Measurements from ENCODE around the gene TIMM17B.
A peak's percentile ranks its signal among the peaks of the same experiment; 100 is the strongest.

The TIMM17B gene

DNA sequence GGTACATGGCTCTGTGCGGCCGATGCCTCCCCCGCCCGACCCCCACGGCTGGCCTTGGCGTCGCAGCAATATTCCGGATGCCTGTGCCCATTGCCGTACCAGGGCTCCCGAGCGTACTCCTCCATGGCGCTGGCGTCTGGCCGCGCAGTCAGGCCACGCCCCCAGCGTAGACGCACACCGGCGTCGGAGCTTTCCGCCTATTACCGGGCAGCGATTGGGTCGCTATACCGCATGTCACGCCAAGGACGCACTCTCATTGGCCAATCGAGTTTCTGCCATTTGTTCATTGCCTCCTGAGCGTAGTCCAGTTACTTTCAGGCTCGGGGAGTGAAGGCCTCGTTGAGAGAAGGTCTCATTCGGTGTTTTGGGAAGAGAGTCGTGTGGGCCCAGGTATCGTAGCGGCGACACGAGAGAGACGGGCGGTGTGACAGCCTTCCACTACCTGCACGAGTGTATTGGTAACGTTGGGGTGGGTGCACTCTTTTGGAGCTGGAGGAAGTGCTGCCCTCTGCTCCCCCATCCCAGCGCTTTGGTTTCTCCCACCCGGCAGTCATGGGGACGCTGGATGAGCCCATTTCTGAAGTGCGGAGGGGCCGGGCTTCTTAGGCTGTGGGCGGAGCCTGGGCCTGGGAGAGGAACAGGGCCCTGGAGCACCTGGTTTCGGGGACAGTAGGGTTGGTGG, at the start of gene TIMM17B, which contains the start of gene PQBP1:
Gene TIMM17B (minus strand): TSS at position 144 of the 682 bp plus-strand sequence. CDS start 19 bp downstream, at position 125.
Gene PQBP1 (plus strand): TSS at position 306 of the 682 bp plus-strand sequence. CDS start 580 bp downstream, outside the sequence.
- peak; percentile 77 for DNase-seq (ENCODE audit: low spot score)

DNA sequence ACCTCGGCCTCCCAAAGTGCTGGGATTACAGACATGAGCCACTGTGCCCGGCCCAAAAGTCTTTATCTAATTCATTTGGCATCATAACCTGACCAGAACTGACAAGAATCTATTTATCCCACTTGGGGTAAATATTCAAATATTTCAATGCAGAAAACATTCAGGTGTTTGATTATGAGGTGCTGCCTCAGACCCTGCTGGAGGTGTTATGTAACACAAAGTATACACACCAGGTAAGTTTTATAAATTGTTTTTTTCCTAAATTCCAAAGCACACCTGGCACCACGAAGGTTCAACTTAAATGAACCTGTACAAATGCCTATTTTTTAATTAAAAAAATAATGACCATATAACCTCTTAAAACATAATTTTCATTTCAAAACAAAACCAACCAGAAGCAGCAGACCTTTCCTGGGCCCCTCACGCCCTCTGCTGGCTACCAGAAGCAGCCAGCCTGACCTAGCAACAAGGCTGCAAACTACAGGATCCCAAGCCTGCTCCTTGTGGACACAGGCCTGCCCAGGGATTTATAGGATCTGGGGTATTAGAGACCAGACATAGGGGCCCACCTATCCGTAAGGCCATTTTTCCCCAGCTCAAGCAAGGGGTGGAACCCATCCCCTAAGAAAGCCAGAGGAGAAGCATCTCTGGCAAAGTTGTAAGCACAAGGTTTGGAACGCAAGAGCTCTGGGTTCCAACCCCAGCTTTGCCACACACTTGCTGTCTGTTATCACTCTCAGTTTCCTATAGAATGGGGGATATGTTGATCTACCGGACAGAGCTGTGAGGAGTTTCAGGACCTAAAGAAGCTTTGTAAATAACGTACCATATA, 48.2 kb upstream of the TIMM17B start:
- DNase-seq (ENCODE audit: low spot score): peak; percentile 62

GRCh38 chrX:48942895-48943294, 45.3 kb upstream of the TIMM17B start:
- DNase-seq (ENCODE audit: low spot score): no peak

DNA sequence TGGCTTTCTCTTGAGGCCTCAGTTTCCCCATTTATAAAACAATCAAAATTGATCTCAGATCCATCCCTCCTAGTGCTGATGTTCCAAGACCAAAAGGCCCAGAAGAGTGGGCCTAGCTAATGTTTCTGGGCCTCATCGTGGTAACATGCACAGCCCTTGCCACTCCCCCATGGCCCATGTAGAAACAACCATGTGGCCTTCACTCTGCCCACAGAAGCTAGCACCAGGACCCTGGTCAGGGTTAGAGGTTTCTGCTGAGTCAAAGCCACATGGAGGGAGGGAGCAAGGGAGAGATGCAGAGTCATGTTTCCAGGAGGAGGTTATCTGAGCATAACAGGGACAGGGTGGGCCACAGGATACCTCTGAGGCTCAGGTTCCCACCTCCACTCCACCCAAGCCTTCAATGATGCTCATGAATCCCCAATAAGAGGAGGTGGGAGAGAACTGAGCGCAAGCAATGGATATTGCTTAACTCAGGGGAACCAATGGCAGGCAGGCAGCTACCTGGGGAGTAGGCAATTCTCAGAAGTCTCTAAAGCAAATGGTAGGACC, 42.9 kb upstream of the TIMM17B start:
- no peak for DNase-seq (ENCODE audit: low spot score)

- DNase-seq (ENCODE audit: low spot score): no peak
These were observed 42.1 kb upstream of the TIMM17B start for GRCh38 chrX:48939524-48940228.

GRCh38 chrX:48938721-48939425, 41.3 kb upstream of the TIMM17B start:
- no peak for DNase-seq (ENCODE audit: low spot score)

DNA sequence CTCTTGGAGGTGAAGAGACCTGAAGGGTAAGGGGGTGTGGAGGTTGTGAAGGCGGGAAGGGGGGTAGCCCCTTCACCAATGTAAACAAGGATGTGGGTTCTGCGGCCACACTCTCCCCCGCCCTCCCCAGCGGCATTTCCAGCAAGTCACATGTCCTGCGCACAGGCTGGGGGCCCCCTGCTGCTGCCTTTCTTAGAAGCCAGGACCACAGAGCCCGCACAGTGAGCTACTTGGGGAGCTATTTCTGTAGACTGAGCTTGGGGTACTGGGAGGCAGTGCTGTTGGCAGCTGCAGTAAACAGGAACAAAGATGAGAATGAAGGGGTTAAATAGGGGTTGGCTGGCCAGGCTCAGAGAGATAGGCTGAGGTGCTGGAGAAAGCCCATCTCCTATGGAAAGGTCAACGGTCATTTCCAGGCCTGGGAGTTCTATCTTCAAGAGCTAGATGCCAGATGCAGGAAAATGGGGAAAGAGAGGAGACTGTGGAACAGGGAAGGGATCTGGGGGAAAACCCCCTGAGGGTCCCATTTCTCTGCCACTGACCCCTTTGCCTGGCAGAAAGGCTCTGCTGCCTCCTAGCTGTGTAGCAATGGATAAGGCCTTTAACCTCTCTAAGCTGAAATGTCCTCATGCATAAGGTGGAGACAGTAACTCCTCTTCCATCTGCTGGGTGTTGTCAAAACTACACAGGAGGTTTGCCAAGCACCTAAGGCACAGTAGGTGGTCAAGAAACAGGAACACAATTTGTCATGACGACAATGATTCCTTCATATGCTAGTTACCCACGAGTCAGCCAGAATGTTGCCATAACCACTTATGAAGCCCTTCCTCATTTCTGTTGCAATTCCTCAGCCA, 39.7 kb upstream of the TIMM17B start:
- DNase-seq (ENCODE audit: low spot score): peak; percentile 14

DNA sequence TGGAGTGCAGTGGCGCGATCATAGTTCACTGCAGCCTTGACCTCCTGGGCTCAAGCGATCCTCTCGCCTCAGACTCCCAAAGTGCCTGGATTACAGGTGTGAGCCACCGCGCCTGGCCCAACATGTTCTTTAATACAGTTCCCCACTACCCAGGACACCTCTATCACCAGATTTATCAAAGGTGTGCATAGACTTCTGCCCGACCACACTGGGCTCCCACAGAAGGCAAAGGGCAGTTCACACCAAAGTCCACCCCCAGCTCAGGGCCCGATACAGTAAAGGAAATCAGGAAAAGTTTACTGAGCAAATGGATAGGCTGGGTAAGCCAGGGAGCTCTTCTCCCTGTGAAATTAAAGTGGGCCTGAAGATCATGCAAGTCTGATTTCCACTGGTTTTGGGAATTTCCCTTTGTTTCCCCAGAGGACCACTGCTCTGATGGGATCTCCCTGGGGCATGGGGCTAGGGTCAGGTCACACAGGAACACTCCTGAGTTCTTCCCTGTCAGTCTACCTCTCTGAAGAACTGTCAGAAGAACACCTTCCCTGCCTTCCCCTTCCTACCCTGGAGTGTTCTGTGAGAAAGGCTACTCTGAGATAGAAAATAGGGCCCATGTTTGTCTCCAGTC, 39.0 kb upstream of the TIMM17B start:
- DNase-seq (ENCODE audit: low spot score): no peak

GRCh38 chrX:48935301-48935670, 37.7 kb upstream of the TIMM17B start:
- no peak for DNase-seq (ENCODE audit: low spot score)

GRCh38 chrX:48934581-48935300, 37.2 kb upstream of the TIMM17B start:
- DNase-seq (ENCODE audit: low spot score): no peak

GRCh38 chrX:48933757-48934156, 36.2 kb upstream of the TIMM17B start:
- no peak for DNase-seq (ENCODE audit: low spot score)

DNA sequence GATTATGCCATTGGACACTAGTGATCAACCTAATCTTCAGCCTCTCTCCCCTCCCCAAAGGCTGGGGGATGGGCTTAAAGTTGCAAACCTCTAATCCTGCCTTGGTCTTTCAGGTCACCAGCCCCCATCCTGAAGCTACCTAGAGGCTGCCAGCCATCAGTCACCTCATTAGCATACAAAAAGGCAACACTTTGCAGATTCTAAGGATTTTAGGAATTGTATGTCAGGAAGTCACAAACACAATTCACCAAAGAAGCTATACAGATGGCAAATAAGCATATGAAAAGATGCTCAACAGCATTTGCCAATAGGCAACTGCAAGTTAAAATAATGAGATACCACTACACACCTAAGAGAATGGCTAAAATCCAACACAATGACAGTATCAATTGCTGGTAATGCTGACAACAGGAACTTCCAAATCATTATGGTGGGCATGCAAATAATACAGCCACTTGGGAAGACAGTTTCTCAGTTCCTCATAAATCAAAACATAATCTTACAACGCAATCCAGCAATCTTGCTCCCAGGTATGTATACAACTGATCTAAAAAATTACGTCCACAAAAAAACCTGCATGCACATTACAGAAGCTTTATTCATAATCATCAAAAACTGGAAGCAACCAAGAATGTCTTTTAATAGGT, 30.3 kb upstream of the TIMM17B start:
- peak; percentile 12 for DNase-seq (ENCODE audit: low spot score)

DNA sequence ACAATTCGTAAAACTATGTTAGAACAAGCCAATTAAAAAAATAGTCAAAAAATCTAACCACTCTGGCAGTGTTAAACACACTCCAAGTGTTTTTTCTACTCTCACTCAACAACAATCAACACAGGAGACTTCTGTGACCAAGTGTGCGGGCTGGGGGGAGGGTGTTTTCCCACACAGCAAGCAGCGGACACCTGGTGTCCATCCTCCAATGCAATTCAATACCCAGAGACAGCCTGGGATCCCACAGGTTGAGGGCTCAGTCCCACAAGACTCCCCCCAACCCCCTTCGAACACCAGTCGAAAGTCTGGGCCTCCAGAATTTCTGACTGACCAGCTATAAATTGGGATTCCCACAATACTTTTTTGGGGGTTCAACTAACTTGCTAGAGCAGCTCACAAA, 29.6 kb upstream of the TIMM17B start:
- DNase-seq (ENCODE audit: low spot score): peak; percentile 26

DNA sequence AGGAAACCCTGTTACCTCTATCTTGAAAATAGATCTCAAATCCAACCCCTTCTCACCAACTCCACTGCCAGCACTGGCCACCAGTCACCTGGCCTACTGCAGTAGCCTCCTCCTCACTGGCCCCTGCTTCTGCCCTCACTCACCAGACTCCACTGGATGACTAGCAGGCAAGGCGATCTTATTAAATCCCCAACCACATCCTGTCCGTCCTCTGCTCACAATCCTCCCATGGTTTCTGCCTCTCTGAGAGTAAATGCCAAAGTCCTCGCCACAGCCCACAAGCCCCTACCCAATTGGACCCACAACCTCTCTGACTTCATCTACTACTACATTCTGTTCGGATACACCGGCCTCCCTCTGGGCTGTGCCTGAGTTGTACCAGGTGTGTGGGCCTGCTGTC, 26.7 kb upstream of the TIMM17B start:
- DNase-seq (ENCODE audit: low spot score): no peak

- DNase-seq (ENCODE audit: low spot score): no peak
These were observed 26.2 kb upstream of the TIMM17B start for GRCh38 chrX:48923771-48924170.

DNA sequence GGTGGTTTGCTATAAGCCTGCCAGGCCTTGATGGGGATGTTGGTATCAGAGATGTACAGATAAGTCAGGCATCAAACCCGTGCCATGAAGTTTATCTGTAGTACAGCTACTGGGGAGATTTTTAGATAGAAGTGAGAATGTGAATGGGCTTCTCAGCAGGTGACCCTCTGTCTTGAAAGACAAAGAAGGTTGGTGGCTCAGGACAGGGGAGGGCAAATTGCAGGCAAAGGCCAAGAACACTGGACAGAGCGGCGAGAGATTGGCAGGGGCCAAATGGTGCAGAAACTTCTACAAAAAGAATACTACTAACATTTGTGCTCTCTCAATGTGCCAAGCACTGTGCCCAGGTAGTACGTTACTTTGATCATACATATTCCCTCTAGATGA, 23.1 kb upstream of the TIMM17B start:
- no peak for DNase-seq (ENCODE audit: low spot score)

- no peak for DNase-seq (ENCODE audit: low spot score)
These were observed 22.6 kb upstream of the TIMM17B start for GRCh38 chrX:48919947-48920717.

DNA sequence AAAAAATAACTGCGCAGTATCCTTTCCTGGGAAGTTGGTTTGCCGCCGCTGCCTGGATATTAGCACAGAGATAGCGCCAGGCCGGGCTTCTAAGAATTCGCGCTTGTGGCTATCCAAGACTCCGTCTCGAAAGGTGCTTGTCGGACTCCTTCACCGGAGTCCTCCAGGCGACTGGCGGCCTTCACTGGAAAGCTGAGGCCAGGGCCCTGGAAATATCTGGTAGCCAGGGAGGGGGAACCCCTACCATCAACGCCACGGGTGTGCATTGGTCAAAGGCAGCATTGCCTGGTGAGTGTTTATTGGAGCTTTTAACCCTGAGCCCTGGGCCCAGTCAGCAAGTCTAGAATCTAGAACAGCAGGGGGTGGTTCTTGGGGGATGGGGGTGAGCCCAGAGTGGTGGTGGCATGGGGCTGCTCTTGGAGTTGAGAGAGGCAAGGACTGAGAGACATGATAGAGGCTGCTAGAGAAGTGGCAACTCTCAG, 21.8 kb upstream of the TIMM17B start:
- DNase-seq (ENCODE audit: low spot score): peak; percentile 12

All from iPS-NIHi11 (cell line).